Osteoblast (primary cell): ENCODE results near the gene SMIM21. TPM values are rescaled to one million over a fixed set of nuclear protein-coding genes. Genes with fewer than 3 reads are reported as not detected.

Experiments
- DNase-seq: peaks from one replicate; pipeline ENCODE4 v3.0.0; 2011; ENCODE audit warnings: low spot score, mixed read lengths; ENCODE audit not compliant: insufficient read length; ENCODE audit errors: missing footprints
- H2AFZ ChIP-seq: 2 replicates; pipeline ENCODE4 v1.6.0; 2011; ENCODE audit warnings: mild to moderate bottlenecking, low read length
- H3K27ac ChIP-seq: 2 replicates; pipeline ENCODE4 v1.5.1; 2011; ENCODE audit warnings: mild to moderate bottlenecking, low read depth, low read length, moderate library complexity
- H3K27me3 ChIP-seq: 2 replicates; pipeline ENCODE4 v1.6.0; 2012; ENCODE audit warnings: mild to moderate bottlenecking, control low read depth, inconsistent platforms, low read length, moderate library complexity; ENCODE audit not compliant: insufficient read depth
- H3K36me3 ChIP-seq: 2 replicates; pipeline ENCODE4 v1.5.1; 2011; ENCODE audit warnings: mild to moderate bottlenecking, low read length, control low read depth, moderate library complexity; ENCODE audit not compliant: insufficient read depth
- H3K4me1 ChIP-seq: 2 replicates; pipeline ENCODE4 v1.5.1; 2011; ENCODE audit warnings: mild to moderate bottlenecking, low read length, control low read depth, moderate library complexity; ENCODE audit not compliant: insufficient read depth
- H3K4me2 ChIP-seq: 2 replicates; pipeline ENCODE4 v1.6.0; 2011; ENCODE audit warnings: mild to moderate bottlenecking, low read length; ENCODE audit not compliant: insufficient read depth
- H3K4me3 ChIP-seq: fragments of 200-600 bp; sonication (generic); 3 replicates; pipeline ENCODE4 v1.5.1; 2012; ENCODE audit warnings: mild to moderate bottlenecking, low read length, inconsistent platforms; ENCODE audit not compliant: insufficient read depth
- H3K79me2 ChIP-seq: 2 replicates; pipeline ENCODE4 v1.6.0; 2012; ENCODE audit warnings: mild to moderate bottlenecking, low read length, control low read depth, inconsistent platforms; ENCODE audit not compliant: insufficient read depth
- H3K9me3 ChIP-seq: 2 replicates; pipeline ENCODE4 v1.5.1; 2011; ENCODE audit warnings: low read depth, low read length, control low read depth
- H4K20me1 ChIP-seq: 2 replicates; pipeline ENCODE4 v1.6.0; 2012; ENCODE audit warnings: mild to moderate bottlenecking, low read length, control low read depth; ENCODE audit not compliant: insufficient read depth
- CTCF ChIP-seq: IDR thresholded peaks from 2 replicates; pipeline ENCODE4 v1.5.1; 2011; ENCODE audit warnings: mild to moderate bottlenecking, low read depth, low read length, moderate library complexity; ENCODE audit errors: extremely low read depth
- total RNA-seq: library from RNA; depleted of rRNA; stranded (reverse); fragments of >200 nt; gene quantifications from 2 replicates; pipeline ENCODE4 v1.2.3, GENCODE V29; 2012

The SMIM21 gene
- total RNA-seq, 1 donor: not detected

DNA sequence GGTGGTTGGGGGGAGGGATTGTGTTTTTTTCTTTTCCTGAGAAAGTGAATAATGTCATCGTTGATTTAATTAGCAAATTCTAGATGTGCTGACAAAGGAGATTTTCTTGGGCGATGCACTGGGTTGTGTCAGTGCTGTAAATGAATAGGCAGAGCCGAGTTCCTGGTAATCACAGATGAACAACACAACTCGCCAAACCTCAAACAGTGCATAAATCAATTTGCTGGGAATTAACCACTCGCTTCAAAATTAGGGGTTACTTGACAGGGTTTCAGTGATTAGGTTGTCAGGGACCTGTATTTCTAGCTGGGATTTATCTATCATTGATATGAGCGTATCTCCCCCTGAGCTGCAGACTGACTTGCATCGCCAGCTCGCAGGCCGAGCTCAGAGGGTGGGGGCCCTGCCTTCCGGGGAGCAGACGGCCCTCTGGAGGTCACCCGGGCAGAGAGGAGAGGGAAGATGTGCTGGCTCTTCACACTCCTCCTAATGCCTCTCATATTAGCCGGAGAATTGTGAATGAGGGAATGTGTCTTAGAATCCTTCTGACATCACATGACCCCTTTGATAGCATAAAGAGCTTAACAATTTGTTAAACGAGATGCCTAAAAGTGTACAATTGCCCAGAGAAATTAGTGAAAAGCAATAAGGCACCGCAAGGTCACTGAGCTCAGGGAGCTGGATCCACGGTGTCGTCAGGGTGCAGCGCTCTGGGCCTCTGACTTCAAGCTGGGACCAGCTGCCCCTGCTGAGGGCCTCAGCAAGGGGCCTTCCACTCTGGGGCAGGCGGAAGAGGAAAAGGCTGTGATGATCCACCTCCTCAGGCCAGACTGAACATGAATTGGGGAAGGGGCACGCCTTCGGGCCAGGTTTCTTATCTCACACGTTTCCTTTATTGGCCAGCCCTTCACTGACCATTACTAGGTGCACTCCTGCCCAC, 48.9 kb downstream of the SMIM21 start:
- Histone ChIP-seq H2AFZ (no peak overlapping the region), H3K4me3 (no peak overlapping the region), H3K27ac (no peak overlapping the region), H3K79me2 (no peaks in the 10 kb centered on the region), H3K36me3 (no peaks in the 10 kb centered on the region), H3K27me3 (peaks cover 6% of the 10 kb centered on the region), H3K4me2 (no peak overlapping the region), H3K9me3 (no peaks in the 10 kb centered on the region), H3K4me1 (no peaks in the 10 kb centered on the region), H4K20me1 (no peaks in the 10 kb centered on the region)
- no peak for DNase-seq
- no peak for TF ChIP-seq CTCF

GRCh38 chr18:75377926-75378325, 49.6 kb downstream of the SMIM21 start:
- Histone ChIP-seq H4K20me1 (no peaks in the 10 kb centered on the region), H3K4me1 (no peaks in the 10 kb centered on the region), H3K79me2 (no peaks in the 10 kb centered on the region), H3K27me3 (peaks cover 6% of the 10 kb centered on the region), H3K4me2 (no peak overlapping the region), H3K27ac (no peak overlapping the region), H3K9me3 (no peaks in the 10 kb centered on the region), H3K4me3 (no peak overlapping the region), H2AFZ (no peak overlapping the region), H3K36me3 (no peaks in the 10 kb centered on the region)
- no peak for DNase-seq
- no peak for TF ChIP-seq CTCF

- Histone ChIP-seq H3K4me2 (no peak overlapping the region), H3K27ac (no peak overlapping the region), H3K79me2 (no peaks in the 10 kb centered on the region), H2AFZ (no peak overlapping the region), H3K4me3 (no peak overlapping the region), H3K27me3 (peaks cover 6% of the 10 kb centered on the region), H4K20me1 (no peaks in the 10 kb centered on the region), H3K36me3 (no peaks in the 10 kb centered on the region), H3K9me3 (no peaks in the 10 kb centered on the region), H3K4me1 (no peaks in the 10 kb centered on the region)
- TF ChIP-seq CTCF: no peak
- no peak for DNase-seq
Observed at GRCh38 chr18:75377258-75377657, 50.2 kb downstream of the SMIM21 start.

GRCh38 chr18:75376004-75376403, 51.5 kb downstream of the SMIM21 start:
- peaks cover 3% of the 10 kb centered on the region for H3K27me3 ChIP-seq
- no peaks in the 10 kb centered on the region for H4K20me1 ChIP-seq
- H3K27ac ChIP-seq: no peak overlapping the region

More at GRCh38 chr18:75376004-75376403, 51.5 kb downstream of the SMIM21 start:
- DNase-seq: no peak
- TF ChIP-seq CTCF: no peak
- no peaks in the 10 kb centered on the region for H3K4me1 ChIP-seq
- H3K4me3 ChIP-seq: no peak overlapping the region
- no peak overlapping the region for H2AFZ ChIP-seq
- H3K9me3 ChIP-seq: no peaks in the 10 kb centered on the region
- no peaks in the 10 kb centered on the region for H3K36me3 ChIP-seq
- H3K79me2 ChIP-seq: no peaks in the 10 kb centered on the region
- no peak overlapping the region for H3K4me2 ChIP-seq
